ENCODE results near the gene RXRA. TPM values are rescaled to one million over a fixed set of nuclear protein-coding genes. Genes with fewer than 3 reads are reported as not detected.

The RXRA gene
- total RNA-seq, 4 donors from 2014 or later: 53.5 to 61.5 (median 56.5) TPM

GRCh38 chr9:134413890-134414623 is 87.8 kb downstream of the RXRA start:
- peaks cover 0 to 92% (median 58%) of the 10 kb centered on the region in 4 donors for H3K4me1 ChIP-seq
- TF ChIP-seq EP300 (IDR thresholded peaks at IDR 0.05): no peak
- no peak for TF ChIP-seq POLR2A (IDR thresholded peaks at IDR 0.05)
- TF ChIP-seq CTCF (IDR thresholded peaks at IDR 0.05): no peak
- DNase-seq (ENCODE audit: low spot score in 2 of 2): no peak
- H3K9me3 ChIP-seq: no peaks in the 10 kb centered on the region
- H3K27me3 ChIP-seq: no peaks in the 10 kb centered on the region
- H3K27ac ChIP-seq: peak overlapping the region in 3 of 4 donors; percentile 24 to 83 (median 71)
- H3K36me3 ChIP-seq: peaks cover 0 to 49% (median 7%) of the 10 kb centered on the region in 3 donors
- 66 to 70% methylated on average over 21 to 29 of the region's 29 CpGs for WGBS, 2 donors
- no peak overlapping the region for H3K4me3 ChIP-seq

DNA sequence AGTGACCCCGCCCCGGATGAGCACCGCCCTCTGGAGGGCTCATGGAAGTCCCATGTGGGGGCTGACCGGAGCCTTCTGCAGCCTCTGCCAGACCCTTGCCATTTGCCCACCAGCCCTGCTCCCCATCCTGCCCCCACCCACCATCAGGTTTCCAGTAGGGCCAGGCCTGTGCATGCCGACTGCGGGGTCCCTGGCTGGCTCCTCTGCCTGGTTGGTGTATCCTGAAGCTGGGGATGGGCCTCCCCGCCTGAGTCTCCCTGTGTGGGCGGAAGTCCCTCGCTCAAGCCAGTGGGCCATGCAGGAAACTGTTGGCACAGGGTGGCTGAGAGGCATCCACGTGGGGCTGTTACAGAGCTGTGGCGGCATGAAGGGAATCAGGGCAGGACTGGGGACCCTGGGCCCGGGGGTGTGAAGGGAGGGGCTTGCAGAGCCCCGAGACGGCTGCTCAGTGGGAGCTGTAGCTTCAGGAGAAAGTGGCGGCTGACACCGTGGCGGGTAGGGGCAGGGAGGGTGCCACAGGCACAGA is 88.7 kb downstream of the RXRA start:
- 58 to 66% methylated on average over 11 to 12 of the region's 17 CpGs for WGBS, 2 donors
- Histone ChIP-seq H3K27ac (peak overlapping the region in 3 of 4 donors; percentile 3 to 83 (median 71)), H3K4me3 (no peak overlapping the region), H3K4me1 (peaks cover 0 to 92% (median 53%) of the 10 kb centered on the region in 4 donors), H3K36me3 (peaks cover 0 to 49% (median 7%) of the 10 kb centered on the region in 3 donors), H3K27me3 (no peaks in the 10 kb centered on the region), H3K9me3 (no peaks in the 10 kb centered on the region)
- no peak for DNase-seq (ENCODE audit: low spot score in 2 of 2)
- no peak for TF ChIP-seq CTCF (IDR thresholded peaks at IDR 0.05)

DNA sequence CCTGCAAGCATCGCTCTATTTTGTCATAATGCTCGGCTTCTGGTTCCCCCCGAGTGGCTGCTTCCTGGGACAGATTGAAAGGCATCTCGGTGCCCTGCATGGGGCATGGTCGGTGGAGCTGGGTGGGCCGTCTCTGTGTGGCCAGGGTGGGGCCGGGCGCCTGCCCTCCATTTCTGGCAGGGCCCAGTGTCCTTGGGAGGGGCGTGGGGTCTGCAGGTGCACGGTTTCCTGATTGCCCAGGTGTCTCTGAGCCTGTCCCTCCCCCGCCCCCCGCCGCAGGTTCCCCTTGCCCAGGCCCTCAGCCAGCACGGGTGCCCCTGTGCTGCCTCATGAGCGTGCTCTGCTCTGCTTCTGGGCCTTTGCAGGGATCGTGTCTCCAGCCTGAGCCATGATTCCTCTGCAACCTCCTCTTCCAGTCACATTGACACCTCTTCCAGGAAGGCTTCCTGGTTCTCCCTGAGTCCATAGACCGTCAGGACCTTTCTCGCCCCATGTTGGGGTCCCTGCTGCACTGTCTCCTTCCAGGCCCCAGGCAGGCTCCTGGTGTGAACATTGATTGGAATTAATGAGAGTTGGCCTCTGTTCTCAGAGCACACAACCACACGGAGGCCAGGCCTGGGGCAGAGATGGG is 90.2 kb downstream of the RXRA start:
- no peak for TF ChIP-seq POLR2A (IDR thresholded peaks at IDR 0.05)
- no peak for TF ChIP-seq EP300 (IDR thresholded peaks at IDR 0.05)
- no peak for TF ChIP-seq CTCF (IDR thresholded peaks at IDR 0.05)
- peaks cover 0 to 61% (median 7%) of the 10 kb centered on the region in 3 donors for H3K36me3 ChIP-seq

DNA sequence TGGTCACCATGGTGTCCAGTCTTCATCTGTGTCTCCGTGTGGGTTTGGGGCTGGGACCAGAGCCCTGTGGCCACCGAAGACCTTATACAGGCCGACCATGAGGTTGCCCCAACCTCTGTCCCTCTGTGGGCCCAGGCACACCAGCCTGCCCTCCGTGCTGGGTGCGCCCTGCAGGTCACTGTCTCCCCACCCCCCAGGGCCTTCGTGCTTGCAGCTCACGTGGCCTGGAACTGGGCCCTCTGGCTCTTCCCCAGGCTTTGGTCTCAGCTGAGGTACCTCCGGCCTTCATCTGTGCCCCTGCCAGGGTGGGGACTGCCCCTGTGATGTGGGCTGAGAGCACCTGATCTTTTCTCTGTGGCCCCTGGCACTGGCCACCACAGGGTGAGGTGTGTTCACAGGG is 92.1 kb downstream of the RXRA start:
- no peak overlapping the region for H3K4me3 ChIP-seq
- 49 to 50% methylated on average over 5 to 8 of the region's 8 CpGs for WGBS, 2 donors
- TF ChIP-seq CTCF (IDR thresholded peaks at IDR 0.05) (no peak), EP300 (IDR thresholded peaks at IDR 0.05) (no peak), POLR2A (IDR thresholded peaks at IDR 0.05) (no peak)
- peaks cover 0 to 78% (median 7%) of the 10 kb centered on the region in 3 donors for H3K36me3 ChIP-seq
- H3K9me3 ChIP-seq: no peaks in the 10 kb centered on the region
- H3K27me3 ChIP-seq: no peaks in the 10 kb centered on the region
- peaks cover 0 to 92% (median 37%) of the 10 kb centered on the region in 4 donors for H3K4me1 ChIP-seq
- DNase-seq (ENCODE audit: low spot score in 2 of 2): no peak
- peak overlapping the region in 3 of 4 donors; percentile 22 to 86 (median 60) for H3K27ac ChIP-seq

More for the DNA sequence above, 90.2 kb downstream of the RXRA start:
- Histone ChIP-seq H3K27ac (peak overlapping the region in 1 of 4 donors; percentile 71), H3K4me1 (peaks cover 0 to 92% (median 43%) of the 10 kb centered on the region in 4 donors), H3K27me3 (no peaks in the 10 kb centered on the region), H3K9me3 (no peaks in the 10 kb centered on the region), H3K4me3 (no peak overlapping the region)
- WGBS, 2 donors: 84 to 94% methylated on average over 8 to 11 of the region's 19 CpGs
- DNase-seq (ENCODE audit: low spot score in 2 of 2): no peak

Measured in tibial nerve (tissue), 4 donors.